Stimulated activated naive B cell treated with anti-CD40 and anti-IgM and Interleukin-4, amounts not matched to agents 10 μg/mL and 1 μg/mL and 100 μg/mL, for 72 hours (primary cell): ENCODE data around the gene APOBEC4.

Experiments used
- ATAC-seq, 2 donors: fragments of 150-1000 bp; cut with Tn5 transposase; replicated peaks; 2 replicates each; pipeline ENCODE4 v1.10.0; 2021; ENCODE audit warnings: moderate library complexity in 1 of 2
- DNase-seq: peaks from one replicate; pipeline ENCODE4 v3.0.0; 2021
- H3K27ac Mint-ChIP-seq: one replicate; pipeline ENCODE4 v1.8.0; 2022; ENCODE audit warnings: mild to moderate bottlenecking, mixed read lengths
- H3K27me3 Mint-ChIP-seq, 2 donors: one replicate each; pipeline ENCODE4 v1.8.0; 2022; ENCODE audit warnings: mixed read lengths in 2 of 2
- H3K36me3 Mint-ChIP-seq, 2 donors: one replicate each; pipeline ENCODE4 v1.8.0; 2022; ENCODE audit warnings: mixed read lengths in 2 of 2, mild to moderate bottlenecking in 1 of 2
- H3K4me1 Mint-ChIP-seq, 2 donors: one replicate each; pipeline ENCODE4 v1.8.0; 2022; ENCODE audit warnings: mixed read lengths in 2 of 2, mild to moderate bottlenecking in 1 of 2
- H3K4me3 Mint-ChIP-seq, 2 donors: one replicate each; pipeline ENCODE4 v1.8.0; 2022; ENCODE audit warnings: mild to moderate bottlenecking in 2 of 2, mixed read lengths in 2 of 2, moderate library complexity in 1 of 2
- H3K9me3 Mint-ChIP-seq, 2 donors: one replicate each; pipeline ENCODE4 v1.8.0; 2022; ENCODE audit warnings: mixed read lengths in 2 of 2, mild to moderate bottlenecking in 1 of 2

The APOBEC4 gene

DNA sequence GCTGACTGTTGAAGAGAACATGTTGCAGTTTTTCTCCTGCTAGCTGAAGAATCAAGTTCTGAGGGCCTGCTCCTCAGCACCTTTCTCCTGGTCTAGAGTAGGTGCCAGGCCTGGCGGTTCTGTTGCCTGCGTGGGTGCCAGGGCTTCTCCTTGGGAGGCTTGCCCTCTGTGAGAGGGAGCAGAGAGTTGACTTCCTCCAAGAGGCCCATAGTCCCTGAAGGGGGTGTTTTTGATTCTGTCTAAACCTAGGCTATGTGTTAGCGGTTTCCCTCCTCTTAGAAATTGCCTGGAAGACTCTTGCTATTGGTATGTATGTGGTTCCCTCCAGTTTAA, 312 bp upstream of the APOBEC4 start:
- no peak for ATAC-seq
- H3K4me3 Mint-ChIP-seq, result no peak overlapping the region
- peaks cover 2 to 8% of the 10 kb centered on the region in 2 donors for H3K4me1 Mint-ChIP-seq
- no peak overlapping the region for H3K27ac Mint-ChIP-seq
- no peaks in the 10 kb centered on the region for H3K36me3 Mint-ChIP-seq
- no peak for DNase-seq
- H3K9me3 Mint-ChIP-seq, result no peaks in the 10 kb centered on the region
- peaks cover 7 to 10% of the 10 kb centered on the region in 2 donors for H3K27me3 Mint-ChIP-seq

- H3K36me3 Mint-ChIP-seq, result no peaks in the 10 kb centered on the region
- no peaks in the 10 kb centered on the region for H3K9me3 Mint-ChIP-seq
- DNase-seq (no peak), ATAC-seq (no peak)
- peaks cover 2 to 8% of the 10 kb centered on the region in 2 donors for H3K4me1 Mint-ChIP-seq
- H3K4me3 Mint-ChIP-seq, result no peak overlapping the region
- peaks cover 14 to 17% of the 10 kb centered on the region in 2 donors for H3K27me3 Mint-ChIP-seq
- H3K27ac Mint-ChIP-seq, result no peak overlapping the region
These were observed 1.0 kb downstream of the APOBEC4 start for GRCh38 chr1:183652107-183652506.

GRCh38 chr1:183651612-183652011, 1.5 kb downstream of the APOBEC4 start:
- Mint-ChIP-seq H3K4me3 (no peak overlapping the region), H3K4me1 (peaks cover 2 to 8% of the 10 kb centered on the region in 2 donors), H3K36me3 (no peaks in the 10 kb centered on the region), H3K27ac (no peak overlapping the region), H3K9me3 (no peaks in the 10 kb centered on the region), H3K27me3 (peaks cover 17% of the 10 kb centered on the region in 2 donors)
- ATAC-seq, result no peak
- DNase-seq, result no peak

GRCh38 chr1:183648042-183648441, 5.1 kb downstream of the APOBEC4 start:
- Mint-ChIP-seq H3K27ac (no peak overlapping the region), H3K4me1 (no peaks in the 10 kb centered on the region), H3K36me3 (no peaks in the 10 kb centered on the region), H3K27me3 (peaks cover 17 to 19% of the 10 kb centered on the region in 2 donors), H3K9me3 (no peaks in the 10 kb centered on the region), H3K4me3 (no peak overlapping the region)
- DNase-seq (no peak), ATAC-seq (no peak)

GRCh38 chr1:183646776-183647175, 6.3 kb downstream of the APOBEC4 start:
- H3K36me3 Mint-ChIP-seq, result no peaks in the 10 kb centered on the region
- H3K9me3 Mint-ChIP-seq, result no peaks in the 10 kb centered on the region
- ATAC-seq, result no peak
- no peaks in the 10 kb centered on the region for H3K4me1 Mint-ChIP-seq
- peaks cover 16 to 17% of the 10 kb centered on the region in 2 donors for H3K27me3 Mint-ChIP-seq
- H3K4me3 Mint-ChIP-seq, result no peak overlapping the region
- no peak overlapping the region for H3K27ac Mint-ChIP-seq
- no peak for DNase-seq

GRCh38 chr1:183645531-183645930, 7.6 kb downstream of the APOBEC4 start:
- H3K36me3 Mint-ChIP-seq, result no peaks in the 10 kb centered on the region
- no peaks in the 10 kb centered on the region for H3K4me1 Mint-ChIP-seq
- no peak overlapping the region for H3K27ac Mint-ChIP-seq
- DNase-seq, result no peak
- no peak overlapping the region for H3K4me3 Mint-ChIP-seq
- ATAC-seq, result no peak
- H3K9me3 Mint-ChIP-seq, result no peaks in the 10 kb centered on the region
- peaks cover 12 to 17% of the 10 kb centered on the region in 2 donors for H3K27me3 Mint-ChIP-seq

DNA sequence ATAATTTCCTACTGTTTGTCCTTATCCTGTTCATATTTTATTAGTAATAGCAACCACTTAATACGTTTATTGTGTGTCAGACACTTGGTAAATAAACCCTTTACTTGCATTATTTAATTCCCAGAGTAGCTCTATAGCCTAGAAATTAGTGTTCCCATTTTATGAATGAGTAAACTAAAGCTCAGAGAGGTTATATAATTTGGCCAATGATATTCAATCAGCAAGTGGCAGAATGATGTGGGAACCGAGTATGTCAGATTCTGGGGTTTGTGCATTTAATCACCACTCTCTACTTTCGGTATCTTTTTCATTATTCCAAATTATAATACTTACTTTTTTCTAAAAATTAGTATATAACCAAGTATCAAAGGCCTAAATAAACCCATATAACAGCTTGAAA, 10.9 kb downstream of the APOBEC4 start:
- Mint-ChIP-seq H3K4me3 (no peak overlapping the region), H3K4me1 (no peaks in the 10 kb centered on the region), H3K36me3 (no peaks in the 10 kb centered on the region), H3K27ac (no peak overlapping the region), H3K27me3 (peaks cover 4 to 8% of the 10 kb centered on the region in 2 donors), H3K9me3 (no peaks in the 10 kb centered on the region)
- ATAC-seq (no peak), DNase-seq (no peak)

GRCh38 chr1:183640193-183640592, 12.9 kb downstream of the APOBEC4 start:
- no peak for DNase-seq
- peak overlapping the region; percentile 37 for H3K27ac Mint-ChIP-seq
- no peak overlapping the region for H3K4me3 Mint-ChIP-seq
- H3K4me1 Mint-ChIP-seq, result peaks cover 7 to 10% of the 10 kb centered on the region in 2 donors
- peaks cover 6 to 8% of the 10 kb centered on the region in 2 donors for H3K27me3 Mint-ChIP-seq
- peaks cover 4% of the 10 kb centered on the region in 2 donors for H3K36me3 Mint-ChIP-seq
- ATAC-seq, result no peak
- no peaks in the 10 kb centered on the region for H3K9me3 Mint-ChIP-seq

- no peaks in the 10 kb centered on the region for H3K9me3 Mint-ChIP-seq
- H3K27me3 Mint-ChIP-seq, result peaks cover 6 to 8% of the 10 kb centered on the region in 2 donors
- no peak for DNase-seq
- H3K4me3 Mint-ChIP-seq, result no peak overlapping the region
- H3K36me3 Mint-ChIP-seq, result peaks cover 4% of the 10 kb centered on the region in 2 donors
- no peak for ATAC-seq
- peaks cover 7 to 10% of the 10 kb centered on the region in 2 donors for H3K4me1 Mint-ChIP-seq
- no peak overlapping the region for H3K27ac Mint-ChIP-seq
These were observed 14.3 kb downstream of the APOBEC4 start for GRCh38 chr1:183638649-183639387.

GRCh38 chr1:183636783-183637182, 16.3 kb downstream of the APOBEC4 start:
- ATAC-seq, result no peak
- H3K27ac Mint-ChIP-seq, result no peak overlapping the region
- H3K4me1 Mint-ChIP-seq, result peaks cover 9 to 17% of the 10 kb centered on the region in 2 donors
- peaks cover 6 to 7% of the 10 kb centered on the region in 2 donors for H3K27me3 Mint-ChIP-seq
- DNase-seq, result no peak
- H3K9me3 Mint-ChIP-seq, result no peaks in the 10 kb centered on the region
- peaks cover 9 to 10% of the 10 kb centered on the region in 2 donors for H3K36me3 Mint-ChIP-seq
- H3K4me3 Mint-ChIP-seq, result peak overlapping the region; percentile 97 to 100

GRCh38 chr1:183636334-183636682, 16.8 kb downstream of the APOBEC4 start:
- Mint-ChIP-seq H3K4me3 (peak overlapping the region; percentile 97 to 100), H3K36me3 (peaks cover 10 to 11% of the 10 kb centered on the region in 2 donors), H3K27ac (peak overlapping the region; percentile 99), H3K27me3 (peaks cover 2 to 6% of the 10 kb centered on the region in 2 donors), H3K4me1 (peaks cover 9 to 20% of the 10 kb centered on the region in 2 donors), H3K9me3 (no peaks in the 10 kb centered on the region)
- DNase-seq (no peak), ATAC-seq (no peak)

DNA sequence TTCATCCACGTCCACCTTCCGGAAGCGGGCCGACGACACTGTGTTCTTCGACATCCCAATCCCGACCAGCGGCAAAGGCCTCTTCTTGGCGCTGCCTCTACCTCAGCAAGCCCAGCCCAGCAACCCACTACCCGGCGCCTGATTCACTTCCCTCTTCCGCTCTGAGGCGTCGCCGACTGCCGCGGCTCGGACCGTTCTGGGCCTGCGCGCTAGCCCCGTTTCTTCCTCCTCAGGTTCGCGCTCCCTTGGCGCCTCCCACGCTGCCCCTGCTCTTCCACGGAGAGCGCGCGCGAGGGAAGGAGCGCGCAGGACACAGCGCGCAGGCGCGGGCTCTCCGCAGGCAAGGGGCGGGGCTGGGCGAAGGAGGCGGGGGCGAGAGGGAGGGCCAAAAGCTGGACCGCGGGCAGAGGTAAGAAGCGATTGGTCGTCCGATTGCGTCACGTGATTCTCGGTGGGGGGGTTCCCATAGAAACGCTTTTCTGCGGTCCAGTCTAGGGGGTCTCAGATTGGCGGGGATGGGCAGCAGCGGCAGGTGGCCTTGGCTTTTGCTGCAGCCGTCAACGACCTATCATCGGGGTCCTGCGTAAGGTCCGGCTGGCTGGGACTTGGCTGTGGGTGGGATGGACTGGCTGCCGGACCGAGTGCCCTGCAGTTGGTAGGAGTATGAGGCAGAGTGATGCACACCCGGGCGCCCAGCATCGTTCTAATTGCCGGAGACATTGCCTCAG, 17.3 kb downstream of the APOBEC4 start, which contains the start of gene ARPC5:
Gene ARPC5, minus strand, starts transcription at position 178 of the 728 bp plus-strand sequence. Its CDS starts 124 bp downstream, at position 54.
- DNase-seq (peak; percentile 97), ATAC-seq (peak; percentile 91)
- Mint-ChIP-seq H3K36me3 (peaks cover 12 to 13% of the 10 kb centered on the region in 2 donors), H3K4me3 (peak within 1 kb of the TSS; percentile 97 to 100), H3K27me3 (peaks cover 0 to 6% of the 10 kb centered on the region in 2 donors), H3K4me1 (peaks cover 11 to 24% of the 10 kb centered on the region in 2 donors), H3K27ac (peak within 1 kb of the TSS; percentile 99), H3K9me3 (no peaks in the 10 kb centered on the region)

DNA sequence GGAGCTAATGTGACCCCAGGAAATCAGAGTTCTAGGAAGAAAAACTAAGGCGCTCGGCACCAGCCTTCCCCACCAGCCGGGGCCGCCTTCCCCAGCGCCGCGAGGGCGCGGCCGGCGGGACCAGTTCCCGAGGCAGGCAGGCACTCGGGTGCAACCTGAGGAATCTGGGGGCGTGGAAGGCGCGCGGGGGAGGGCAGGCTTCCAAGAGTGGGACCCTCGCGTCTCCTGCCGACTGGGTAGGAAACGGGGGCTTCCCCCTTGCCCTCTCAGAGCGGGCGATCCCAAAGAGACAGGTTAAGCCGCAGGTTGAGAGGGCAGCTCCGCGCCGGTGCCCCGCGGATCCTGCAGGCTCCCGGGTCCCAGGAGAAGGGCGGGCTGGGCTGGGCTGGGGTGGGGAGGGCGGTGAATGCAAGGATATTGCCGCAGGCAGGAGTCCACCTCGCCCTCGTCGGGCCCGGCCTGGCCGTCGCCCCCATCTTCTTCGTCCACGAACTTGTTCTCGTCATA, 18.0 kb downstream of the APOBEC4 start:
- H3K4me3 Mint-ChIP-seq, result peak overlapping the region; percentile 97 to 100
- ATAC-seq, result peak in 1 of 2 donors; percentile 18
- H3K9me3 Mint-ChIP-seq, result no peaks in the 10 kb centered on the region
- DNase-seq, result no peak
- H3K36me3 Mint-ChIP-seq, result peaks cover 17 to 18% of the 10 kb centered on the region in 2 donors
- peak overlapping the region; percentile 99 for H3K27ac Mint-ChIP-seq
- H3K27me3 Mint-ChIP-seq, result peaks cover 0 to 6% of the 10 kb centered on the region in 2 donors
- H3K4me1 Mint-ChIP-seq, result peaks cover 14 to 30% of the 10 kb centered on the region in 2 donors

DNA sequence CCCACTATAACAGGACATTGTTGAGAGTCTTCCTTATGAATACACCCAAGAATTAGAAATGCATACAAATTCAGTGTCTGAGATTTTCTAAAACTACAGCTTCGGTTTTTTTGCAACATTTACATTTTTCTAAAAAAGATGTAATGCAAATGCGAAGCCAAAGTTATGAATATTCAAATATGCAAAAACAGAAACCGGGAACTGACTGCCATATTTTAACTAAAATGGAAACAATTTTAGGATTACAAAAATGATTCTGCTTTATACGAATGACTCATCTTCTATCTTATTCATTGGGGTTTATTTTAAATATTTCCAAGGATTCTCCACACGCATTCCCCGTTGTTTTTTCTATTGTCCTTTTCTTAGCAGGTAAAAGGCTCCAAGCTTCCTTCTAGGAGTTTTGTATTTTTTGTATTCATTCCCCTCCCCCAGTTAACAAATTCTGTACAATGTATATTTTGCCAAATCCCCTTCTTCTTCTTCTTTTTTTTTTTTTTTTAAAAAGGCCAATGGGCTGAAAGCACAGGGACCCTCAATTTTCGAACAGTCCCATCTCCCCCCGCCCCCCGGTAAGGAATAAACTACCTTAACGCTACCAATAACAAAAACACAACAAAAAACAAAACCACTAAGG, 18.6 kb downstream of the APOBEC4 start:
- no peak for ATAC-seq
- H3K27ac Mint-ChIP-seq, result peak overlapping the region; percentile 91
- peaks cover 0 to 6% of the 10 kb centered on the region in 2 donors for H3K27me3 Mint-ChIP-seq
- peaks cover 17 to 20% of the 10 kb centered on the region in 2 donors for H3K36me3 Mint-ChIP-seq
- peak overlapping the region; percentile 97 to 100 for H3K4me3 Mint-ChIP-seq
- DNase-seq, result no peak
- peaks cover 14 to 30% of the 10 kb centered on the region in 2 donors for H3K4me1 Mint-ChIP-seq
- no peaks in the 10 kb centered on the region for H3K9me3 Mint-ChIP-seq
